Measurements from ENCODE around the gene FBLN5.
A peak's percentile ranks its signal among the peaks of the same experiment; 100 is the strongest.

Gene FBLN5

DNA sequence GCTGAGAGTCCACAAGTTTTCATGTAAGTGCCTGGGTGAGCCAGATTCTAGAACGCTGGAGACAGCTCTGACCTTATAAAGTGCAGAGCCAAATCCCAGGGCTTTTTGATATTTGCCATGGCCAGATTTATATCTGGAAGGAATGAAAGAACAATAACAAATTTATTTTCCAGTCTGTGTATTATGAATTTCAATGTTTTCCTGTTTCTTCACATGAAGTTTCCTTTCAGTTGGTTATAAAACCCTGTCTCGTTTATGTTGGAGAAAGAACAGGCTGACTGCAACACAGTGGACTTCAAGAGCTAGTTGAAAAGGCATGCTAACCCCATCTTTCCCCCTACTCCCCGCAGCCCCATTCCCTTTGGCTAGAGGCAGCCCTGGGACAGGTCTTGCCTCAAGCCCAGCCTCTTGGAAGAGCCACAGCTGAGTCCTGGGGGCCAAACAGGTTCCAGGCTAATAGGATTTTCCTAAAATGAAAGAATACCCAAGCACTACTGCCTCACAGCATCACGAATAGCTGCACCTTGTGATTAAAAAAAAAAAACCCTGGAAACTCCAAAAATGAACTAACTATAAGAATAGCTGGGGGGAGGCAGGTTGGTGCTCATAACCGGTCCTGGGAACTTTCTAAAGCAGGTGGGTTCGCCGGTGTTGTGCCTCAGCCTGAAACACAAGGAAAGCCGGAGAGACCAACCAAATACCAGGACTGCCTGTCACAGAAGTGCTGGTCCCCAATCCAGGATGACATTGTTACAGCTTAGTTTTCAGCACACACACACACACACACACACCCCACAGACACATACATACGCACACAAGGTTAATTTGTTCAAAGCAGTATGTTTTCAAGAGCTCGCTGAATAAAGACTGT, 1.5 kb downstream of the FBLN5 start:
- no peak for DNase-seq

DNA sequence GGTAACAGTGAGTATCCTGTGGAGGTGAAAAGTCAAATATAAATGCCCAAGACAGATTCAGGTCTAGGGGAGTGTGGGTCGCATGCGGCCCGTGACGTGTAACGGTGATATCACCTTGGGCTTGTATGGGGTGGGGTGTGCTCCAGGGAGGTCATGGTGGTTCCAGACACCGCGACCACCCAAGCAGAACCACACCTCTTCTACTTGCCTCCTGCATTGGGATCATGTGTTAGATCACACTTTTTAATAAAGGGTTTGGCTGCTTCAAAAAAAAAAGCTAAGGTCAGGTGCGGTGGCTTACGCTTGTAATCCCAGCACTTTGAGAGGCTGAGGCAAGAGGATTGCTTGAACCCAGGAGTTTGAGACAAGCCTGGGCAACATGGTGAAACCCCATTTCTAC, 4.5 kb downstream of the FBLN5 start:
- DNase-seq: no peak

DNA sequence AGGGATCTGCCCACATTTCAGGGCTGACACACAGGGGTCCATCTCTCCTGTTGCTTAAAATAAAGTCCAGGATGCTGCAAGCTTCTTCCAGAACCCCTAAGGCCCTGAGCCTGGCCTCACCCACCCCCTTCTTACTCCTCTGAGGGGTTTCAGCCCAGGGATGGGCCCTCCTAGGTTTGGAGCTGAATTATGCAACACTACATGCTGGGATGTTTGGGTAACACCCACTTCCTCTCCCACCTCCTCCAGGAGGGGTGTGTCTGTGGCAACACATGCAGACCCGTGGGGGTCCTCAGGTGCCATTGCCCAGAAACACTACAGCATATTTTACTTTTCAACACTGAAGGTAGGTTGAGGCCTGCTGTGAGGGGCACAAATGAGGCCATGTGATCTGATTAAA, 5.4 kb downstream of the FBLN5 start:
- no peak for DNase-seq

DNA sequence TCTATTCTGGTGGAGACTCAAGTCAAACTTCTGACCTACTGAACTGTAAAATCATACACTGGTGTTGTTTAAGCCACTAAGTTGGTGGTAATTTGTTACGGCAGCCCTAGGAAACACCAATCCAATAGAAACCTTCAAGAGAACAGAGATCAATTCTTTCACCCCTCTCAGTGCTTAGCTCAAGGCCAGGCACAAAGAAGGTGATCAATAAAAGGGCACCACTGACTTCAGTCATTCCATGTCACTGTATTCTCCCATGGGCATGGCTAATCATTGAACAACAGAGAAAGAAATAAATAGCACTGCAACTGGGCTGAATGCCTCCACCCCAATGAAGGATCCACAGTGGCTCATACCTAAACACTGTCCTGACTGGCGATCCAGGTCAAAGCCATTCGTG, 7.3 kb downstream of the FBLN5 start:
- DNase-seq: no peak

DNA sequence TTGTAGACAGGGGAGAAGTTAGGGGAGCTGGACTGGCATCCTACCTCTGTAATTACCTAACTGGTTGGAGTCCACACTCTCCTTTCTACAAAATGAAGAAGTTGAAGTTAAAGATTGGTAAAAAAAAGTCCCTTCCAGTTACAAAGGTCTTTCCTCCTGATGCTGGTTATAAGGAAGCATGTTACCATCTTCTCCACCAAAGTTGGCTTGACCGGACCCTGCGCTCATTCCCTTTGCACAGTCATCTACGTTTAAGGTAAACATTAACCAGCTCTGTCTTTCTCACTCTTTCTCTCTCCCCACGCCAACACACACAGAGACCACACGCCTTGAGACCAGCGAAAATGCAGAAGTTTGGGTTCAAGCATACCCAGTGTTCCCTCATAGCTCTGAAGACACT, 11.9 kb downstream of the FBLN5 start:
- DNase-seq: no peak

DNA sequence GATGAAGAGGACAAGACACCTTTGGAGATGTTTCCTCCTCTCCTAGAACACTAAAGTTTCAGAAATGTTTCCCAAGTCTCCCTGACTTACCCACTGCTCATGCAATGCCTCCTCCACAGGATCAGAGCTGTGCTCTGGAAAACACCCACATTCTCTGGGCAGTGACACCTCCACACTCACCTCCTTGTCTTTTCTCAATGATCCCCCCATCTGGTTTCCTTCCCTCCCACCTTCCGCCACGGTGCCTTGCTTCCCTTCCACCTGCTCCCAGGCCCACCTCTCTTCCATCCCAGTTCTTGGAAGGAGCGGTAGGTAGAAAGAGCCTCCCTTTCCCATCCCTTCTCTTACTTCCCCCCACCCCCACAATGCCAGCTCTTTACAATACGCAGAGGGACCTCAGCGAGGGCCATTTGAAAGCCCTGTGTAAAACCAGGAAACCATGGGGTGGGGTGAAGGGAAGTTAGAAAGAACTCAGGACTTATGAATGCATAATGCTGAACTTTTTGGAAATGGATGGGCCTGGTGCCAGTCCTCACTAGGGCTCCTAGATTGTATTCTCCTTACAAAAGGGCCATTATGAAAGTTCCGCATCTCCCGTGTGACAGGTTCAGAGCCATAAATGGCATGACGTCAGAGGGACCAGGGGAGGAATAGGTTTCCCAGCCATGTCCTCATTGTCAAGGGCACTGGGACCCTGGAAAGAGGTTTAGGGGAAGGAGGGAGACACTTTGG, 12.8 kb downstream of the FBLN5 start:
- no peak for DNase-seq

DNA sequence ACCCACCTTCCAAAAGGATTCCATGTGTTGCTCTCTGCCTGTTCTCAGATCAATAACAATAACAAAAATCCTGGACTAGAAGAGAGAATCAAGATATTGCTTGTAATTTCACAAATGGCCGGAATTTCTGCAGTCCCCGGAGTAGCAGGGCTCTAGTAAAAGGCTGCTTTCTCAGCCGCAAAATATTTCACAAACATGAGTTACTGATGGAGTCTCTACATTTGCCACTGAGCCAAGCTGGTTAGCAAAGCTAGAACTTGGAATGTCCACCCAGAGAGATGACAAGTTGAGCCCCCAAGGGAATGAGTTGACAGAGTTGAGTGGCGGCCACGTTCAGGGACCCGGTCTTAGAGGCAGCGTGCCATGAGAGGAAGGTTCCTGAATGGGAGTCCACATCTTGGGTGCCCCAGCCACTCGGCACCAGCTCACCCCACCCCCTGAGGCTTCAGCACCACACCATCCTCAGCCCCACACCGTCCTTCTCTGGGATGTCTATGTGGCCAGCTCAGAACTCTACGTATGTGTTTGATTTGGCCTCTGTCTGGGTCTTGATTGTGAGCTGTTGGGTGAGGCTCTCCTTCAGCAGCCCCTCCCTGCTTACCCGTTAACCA, 15.9 kb downstream of the FBLN5 start:
- no peak for DNase-seq

DNA sequence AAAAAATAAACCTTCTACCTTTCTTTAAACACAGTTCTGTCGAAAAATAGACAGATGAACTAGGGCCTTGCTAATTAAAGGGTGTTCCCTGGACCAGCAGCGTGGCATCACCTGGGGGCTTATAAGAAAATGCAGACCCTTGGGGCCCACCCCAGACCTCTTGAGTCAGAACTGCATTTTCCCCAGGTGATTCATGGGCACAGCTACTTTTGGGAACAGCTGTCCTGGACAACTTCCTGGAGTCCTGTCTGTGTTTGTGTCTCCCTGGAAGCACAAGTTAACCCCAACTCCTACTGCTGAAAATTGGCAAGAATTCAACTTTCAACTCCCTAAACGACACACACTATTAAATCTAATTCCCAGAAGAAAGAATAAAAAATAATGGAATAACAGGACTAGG, 17.8 kb downstream of the FBLN5 start:
- DNase-seq: no peak

DNA sequence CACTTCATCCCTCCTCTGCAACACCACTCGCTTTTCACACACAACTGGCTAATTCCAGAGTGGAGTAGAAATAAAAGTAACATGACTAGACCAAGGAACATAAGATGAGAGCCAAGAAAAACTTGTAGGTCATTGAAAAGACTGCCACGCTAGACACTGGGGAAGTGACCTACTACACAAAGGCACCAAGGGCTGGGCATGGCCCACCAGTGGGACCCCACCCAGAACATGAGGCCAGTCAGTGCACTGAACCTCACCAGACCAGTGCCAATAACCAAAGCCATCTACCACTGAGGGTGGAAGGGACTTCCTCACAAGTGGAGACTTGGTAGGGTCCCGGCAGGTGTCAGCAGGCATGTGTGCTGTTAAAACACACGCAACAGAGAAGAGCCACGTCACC, 19.7 kb downstream of the FBLN5 start:
- DNase-seq: no peak

DNA sequence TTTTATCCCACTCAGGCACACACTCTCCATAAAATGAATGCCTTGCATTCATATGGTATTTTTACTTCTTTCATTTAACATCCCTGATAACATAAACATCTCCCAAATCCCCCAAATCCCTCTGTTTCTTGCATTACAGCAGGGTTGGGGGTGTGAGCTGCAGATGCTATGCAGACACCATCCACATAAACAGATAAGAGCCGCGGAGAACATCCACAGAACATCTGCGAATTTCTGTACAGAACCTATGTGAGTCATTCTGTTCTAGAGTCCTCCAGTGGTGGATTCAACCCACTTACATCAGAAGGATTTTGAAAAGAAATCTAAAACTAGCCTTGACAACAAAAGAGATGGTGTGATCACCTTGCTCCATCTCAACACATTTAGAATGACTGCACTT, 20.3 kb downstream of the FBLN5 start:
- no peak for DNase-seq

DNA sequence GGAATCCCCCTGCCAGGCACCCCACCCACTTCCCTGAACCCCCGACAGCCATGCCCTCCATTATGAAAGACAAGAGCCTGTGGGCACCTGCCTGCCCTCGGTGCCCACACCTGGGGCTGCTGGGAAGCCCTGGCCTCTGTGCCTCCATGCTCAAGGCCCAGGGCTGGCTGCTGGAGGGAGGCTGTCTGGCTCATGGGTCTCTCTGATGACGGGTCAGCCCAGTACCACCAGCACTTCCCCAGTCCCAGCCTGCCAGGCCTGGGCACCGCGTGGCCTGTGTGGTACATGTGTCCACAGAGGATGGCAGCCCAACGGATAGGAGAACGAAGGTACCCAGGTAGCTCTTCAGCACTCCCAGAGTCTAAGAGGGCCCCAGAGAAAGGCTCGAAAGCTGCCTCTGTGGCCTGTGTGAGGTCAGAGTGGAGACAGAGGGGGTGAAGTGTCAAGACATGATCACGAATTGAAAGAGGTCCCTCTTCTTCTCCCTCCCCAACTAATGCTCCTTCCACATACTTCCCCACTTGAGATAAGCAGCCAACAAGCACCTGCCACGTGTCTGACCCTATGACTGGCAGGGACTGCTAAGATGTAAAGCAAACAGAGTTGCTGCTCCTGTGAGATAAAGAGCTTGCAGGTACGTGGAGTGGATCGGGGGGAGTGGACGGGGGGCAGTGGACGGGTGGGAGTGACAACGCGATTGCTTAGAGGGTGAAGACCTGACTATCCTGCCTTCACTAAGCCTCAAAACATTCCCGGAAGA, 21.2 kb downstream of the FBLN5 start:
- no peak for DNase-seq

DNA sequence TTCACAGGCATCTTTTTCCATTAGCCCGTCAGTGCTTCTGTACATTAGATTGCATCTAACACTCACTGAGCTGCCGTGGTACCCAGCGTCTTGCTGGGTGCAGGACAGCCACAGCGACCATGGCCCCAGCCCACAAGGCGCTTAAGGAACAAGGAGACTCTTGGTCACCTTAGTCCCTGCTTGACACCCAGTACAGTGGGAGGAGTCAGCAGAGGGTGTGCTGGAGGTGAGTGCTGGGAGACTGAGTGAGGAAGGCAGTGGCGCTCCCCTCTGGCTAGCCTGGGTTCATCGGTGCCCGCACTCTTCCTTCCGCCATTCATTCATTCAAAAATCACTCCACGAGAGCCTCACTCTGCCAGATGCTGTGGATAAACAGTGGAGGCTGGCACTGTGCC, 21.8 kb downstream of the FBLN5 start:
- DNase-seq: no peak

DNA sequence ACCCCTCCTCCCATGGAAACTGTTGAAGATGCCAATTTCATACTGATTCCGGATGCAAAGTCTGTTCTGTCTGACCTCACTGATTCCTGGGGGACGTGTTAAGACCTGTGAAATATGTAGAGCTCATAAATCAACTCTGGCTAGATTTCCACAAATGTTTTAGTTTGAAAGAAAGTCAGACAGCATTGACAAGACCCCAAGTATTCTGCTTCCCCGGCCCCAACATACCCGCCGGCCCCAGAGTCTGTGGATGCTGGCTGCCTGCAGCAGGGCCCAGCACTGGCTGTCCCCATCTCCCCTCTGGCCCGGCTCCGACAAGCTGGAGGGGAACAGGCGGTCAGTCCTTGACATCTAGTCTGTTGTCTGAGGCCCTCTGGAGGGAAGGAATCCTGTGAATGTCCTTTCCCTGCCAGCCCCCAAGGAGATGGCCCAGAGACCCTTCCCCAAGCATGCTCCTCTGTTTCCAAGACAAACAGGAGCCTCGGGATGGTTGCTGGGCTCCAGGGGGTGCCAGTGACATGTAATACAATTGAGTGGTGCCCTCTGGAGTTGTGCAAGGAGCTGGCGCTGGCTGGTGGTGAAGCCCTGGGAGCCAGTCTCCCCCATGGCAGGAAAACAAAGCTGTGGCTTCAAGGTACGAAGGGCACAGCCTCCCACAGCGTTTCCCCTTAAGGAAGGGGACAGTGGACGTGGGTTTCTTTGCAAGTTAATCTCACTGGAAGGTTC, 22.3 kb downstream of the FBLN5 start:
- DNase-seq: no peak

DNA sequence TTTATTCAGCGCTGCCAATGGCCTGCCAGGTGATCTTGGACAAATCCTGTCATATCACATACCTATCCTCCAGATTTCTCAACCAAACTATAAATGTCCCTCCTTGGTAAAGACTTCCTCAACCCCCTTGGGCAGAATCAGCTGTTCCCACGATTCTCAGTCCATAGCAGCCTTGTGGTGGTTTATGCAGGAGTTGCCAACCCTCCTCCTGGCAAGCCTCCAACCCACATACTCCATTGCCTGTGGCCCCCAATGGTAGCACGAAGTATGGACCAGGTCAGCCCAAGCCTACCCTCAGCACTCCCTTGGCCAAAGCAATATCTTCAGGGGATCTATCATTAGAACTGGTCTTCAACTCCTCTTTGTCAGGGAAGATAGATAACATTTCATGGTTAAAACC, 27.0 kb downstream of the FBLN5 start:
- no peak for DNase-seq

DNA sequence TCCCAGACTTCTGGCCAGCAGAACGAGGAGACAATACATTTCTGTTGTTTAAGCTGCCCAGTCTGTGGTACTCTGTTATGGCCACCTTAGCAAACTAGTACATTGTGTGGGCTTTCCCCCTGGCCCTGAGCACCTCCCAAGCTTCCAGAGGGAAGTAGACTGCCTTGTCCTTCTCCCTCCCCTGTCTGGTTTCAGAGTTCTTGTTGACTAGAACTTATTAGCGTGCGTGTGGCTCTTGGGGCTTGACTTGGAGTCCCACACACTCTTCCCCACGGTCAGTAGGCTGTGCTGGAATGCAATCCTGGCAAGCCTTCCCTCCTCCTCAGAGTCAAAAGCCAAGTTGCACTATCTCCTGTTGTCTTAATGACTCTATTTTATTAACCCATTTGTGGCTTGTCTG, 27.7 kb downstream of the FBLN5 start:
- no peak for DNase-seq

DNA sequence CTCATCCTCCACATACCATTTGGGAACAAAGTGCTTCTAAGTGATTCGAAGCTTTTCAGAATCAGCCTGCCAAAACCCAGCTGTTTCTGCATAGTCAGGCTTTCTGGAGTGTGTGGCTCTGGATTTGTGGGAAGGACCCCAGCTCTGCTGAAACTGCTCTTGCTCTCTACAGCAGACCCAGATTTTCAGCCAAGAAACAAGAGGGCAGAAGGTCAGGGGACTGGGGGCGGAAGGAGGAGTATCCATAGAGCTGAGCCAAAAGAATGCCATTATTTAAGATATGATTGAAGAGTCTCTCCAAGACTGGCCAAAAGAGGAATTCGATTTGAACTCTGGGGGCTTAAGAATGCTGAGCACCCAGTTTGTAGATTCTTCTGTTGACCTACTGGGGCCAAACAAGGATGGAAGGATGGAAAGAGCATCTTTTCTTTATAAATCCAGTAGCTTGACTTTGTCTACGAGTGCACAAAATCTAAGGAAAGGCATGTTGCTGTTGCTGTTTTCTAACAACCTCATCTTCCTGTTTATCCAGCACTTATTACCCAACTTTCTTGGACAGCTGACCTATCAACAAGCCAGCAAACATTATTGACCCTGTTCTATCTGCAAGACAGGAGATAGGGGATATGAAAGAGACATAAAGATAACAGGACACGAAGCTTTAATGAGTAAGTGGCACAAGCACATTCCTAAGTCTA, 29.2 kb downstream of the FBLN5 start:
- DNase-seq: no peak

DNA sequence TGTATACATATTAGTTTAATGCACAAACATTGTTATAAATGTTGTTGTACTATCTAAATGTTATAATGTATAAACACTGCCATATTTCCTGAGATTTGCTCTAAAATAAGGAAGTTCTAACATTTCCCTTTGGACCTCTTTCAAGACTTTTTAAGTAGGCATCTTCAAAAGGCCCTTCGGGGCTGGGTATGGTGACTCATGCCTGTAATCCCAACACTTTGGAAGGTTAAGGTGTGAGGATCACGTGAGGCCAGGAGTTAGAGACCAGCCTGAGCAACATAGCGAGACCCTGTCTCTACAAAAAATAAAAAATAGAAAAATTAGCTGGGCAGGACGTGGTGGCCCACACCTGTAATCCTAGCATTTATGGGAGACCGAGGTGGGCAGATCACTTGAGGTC, 35.5 kb downstream of the FBLN5 start:
- no peak for DNase-seq

DNA sequence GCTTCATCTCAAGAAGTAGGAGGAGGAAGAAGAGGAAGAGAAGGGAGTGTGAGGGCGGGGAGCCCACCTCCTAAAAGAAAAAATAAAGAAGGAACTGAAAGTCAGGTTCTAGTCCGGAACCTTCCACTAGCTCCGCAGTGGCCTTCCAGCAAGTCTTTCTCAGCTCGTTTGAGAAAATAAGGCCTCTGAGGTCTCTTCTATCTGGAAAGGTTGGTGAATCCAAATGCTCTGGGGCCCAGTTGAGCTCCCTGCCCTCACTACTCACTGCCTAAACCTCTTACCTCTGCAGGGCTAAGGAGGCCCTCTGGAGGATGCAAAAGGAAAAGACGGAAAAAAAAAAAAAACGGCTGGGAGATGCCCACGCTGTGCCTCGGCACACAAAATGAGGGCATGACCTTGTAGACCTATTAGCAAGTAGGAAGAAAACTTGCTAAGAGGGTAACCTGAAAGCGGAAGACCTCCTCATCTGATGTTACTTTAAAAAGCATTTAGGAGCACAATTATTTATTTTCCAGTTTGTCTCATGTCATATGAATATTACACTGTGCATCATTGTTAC, 35.9 kb downstream of the FBLN5 start:
- peak; percentile 23 to 58 for DNase-seq

DNA sequence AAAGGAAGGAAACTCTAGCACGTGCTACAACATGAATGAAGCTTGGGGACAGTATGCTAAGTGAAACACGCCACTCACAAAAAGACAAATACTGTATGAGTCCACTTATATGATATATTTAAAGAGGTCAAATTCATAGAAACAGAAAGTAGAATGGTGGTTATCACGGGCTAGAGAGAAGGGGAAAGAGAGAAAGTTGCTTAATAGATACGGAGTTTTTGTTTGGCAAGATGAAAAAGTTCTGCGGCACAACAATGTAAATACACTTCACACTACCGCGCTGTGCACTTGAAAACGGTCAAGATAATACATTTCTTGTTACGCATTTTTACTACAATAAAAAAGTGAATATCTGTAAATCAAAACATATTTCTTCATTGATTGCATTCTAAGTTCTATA, 37.3 kb downstream of the FBLN5 start:
- DNase-seq: no peak

DNA sequence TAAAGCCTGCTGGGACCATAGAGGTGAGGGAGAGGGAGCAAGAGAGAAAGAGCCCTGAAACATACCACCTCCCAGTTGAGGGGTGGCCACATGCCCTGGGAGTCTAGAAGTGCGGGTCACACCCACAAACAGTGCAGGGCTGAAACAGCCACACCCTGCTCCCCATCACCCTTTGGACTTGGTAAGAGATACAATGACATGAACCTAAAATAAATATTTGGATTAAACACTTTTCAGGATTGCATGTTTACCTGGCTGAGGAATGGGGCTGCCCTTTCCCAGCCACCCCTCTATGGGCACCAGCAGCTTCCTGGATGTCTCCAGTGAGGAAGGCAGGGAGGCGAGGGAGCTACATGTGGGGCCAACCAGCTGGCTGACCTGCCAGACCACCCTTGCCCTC, 41.1 kb downstream of the FBLN5 start:
- DNase-seq: no peak

DNA sequence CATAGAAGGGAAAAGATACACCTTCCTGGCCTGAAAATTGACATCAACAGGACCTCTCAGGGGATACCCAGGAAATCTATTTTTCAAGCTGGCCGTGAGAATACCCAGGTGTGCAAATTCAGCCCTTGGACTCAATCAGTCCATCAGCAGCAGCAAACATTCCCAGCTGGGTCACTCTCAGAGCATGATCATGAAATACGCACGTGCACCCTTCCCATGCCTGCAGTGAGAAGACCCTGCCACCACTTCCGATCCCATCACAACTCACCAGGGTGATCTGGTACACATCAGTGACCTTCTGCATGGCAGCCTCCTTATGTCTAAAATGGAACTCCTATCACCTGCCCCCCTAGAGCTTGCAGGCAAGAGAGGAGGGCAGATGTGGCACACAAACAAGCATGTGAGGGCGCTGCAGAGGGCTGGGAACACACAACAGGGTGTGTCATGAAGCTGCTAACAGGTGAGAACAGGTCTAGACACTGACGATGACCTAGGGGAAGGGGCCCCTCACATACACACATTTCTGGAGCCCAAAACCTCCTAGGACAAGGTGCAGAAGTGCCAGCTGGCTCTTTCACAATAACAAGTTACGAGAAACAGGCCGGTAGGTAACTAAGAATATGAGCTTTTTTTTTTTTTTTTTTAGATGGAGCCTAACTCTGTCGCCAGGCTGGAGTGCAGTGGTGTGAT, 42.4 kb downstream of the FBLN5 start:
- no peak for DNase-seq

Measured in SW 1271 (cell line).